ENCODE data around the gene DLG2. TPM values are rescaled to one million over a fixed set of nuclear protein-coding genes. Genes with fewer than 3 reads are reported as not detected.

DLG2 gene
- total RNA-seq, 1 experiment from 2014 or later, result 17.5 TPM

- peaks cover 7% of the 10 kb centered on the region for H3K4me1 Mint-ChIP-seq
- DNase-seq (ENCODE audit: low spot score), result no peak
- no peak for ATAC-seq
- ChIA-PET CTCF (no interaction called here), POLR2A (no interaction called here)
- no peaks in the 10 kb centered on the region for H3K9me3 Mint-ChIP-seq
- H3K4me3 Mint-ChIP-seq, result no peak overlapping the region
- TF ChIP-seq, protein P1, sequence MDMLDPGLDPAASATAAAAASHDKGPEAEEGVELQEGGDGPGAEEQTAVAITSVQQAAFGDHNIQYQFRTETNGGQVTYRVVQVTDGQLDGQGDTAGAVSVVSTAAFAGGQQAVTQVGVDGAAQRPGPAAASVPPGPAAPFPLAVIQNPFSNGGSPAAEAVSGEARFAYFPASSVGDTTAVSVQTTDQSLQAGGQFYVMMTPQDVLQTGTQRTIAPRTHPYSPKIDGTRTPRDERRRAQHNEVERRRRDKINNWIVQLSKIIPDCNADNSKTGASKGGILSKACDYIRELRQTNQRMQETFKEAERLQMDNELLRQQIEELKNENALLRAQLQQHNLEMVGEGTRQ (CRISPR knock-in tag; IDR thresholded peaks at IDR 0.05), result no peak
- TF ChIP-seq IRF2 (CRISPR knock-in tag; IDR thresholded peaks at IDR 0.05; ENCODE audit: borderline replicate concordance, low read depth) (no peak), IRF1 (CRISPR knock-in tag; IDR thresholded peaks at IDR 0.05) (no peak), E2F4 (CRISPR knock-in tag; IDR thresholded peaks at IDR 0.05; ENCODE audit: borderline replicate concordance, low read depth) (no peak), JUN (CRISPR knock-in tag; IDR thresholded peaks at IDR 0.05) (no peak), RORB (CRISPR knock-in tag; IDR thresholded peaks at IDR 0.05) (no peak), USF1 (CRISPR knock-in tag; IDR thresholded peaks at IDR 0.05) (no peak), SMAD4 (CRISPR knock-in tag; IDR thresholded peaks at IDR 0.05) (no peak), JAZF1 (CRISPR knock-in tag; IDR thresholded peaks at IDR 0.05) (no peak), RELA (CRISPR knock-in tag; IDR thresholded peaks at IDR 0.05; ENCODE audit: borderline replicate concordance) (no peak)
- no peaks in the 10 kb centered on the region for H3K36me3 Mint-ChIP-seq
- H3K27me3 Mint-ChIP-seq (ENCODE audit: low read depth), result no peaks in the 10 kb centered on the region
- H3K27ac Mint-ChIP-seq, result no peak overlapping the region
Measured at GRCh38 chr11:84322211-84322610, 1304.9 kb downstream of the DLG2 start.

DNA sequence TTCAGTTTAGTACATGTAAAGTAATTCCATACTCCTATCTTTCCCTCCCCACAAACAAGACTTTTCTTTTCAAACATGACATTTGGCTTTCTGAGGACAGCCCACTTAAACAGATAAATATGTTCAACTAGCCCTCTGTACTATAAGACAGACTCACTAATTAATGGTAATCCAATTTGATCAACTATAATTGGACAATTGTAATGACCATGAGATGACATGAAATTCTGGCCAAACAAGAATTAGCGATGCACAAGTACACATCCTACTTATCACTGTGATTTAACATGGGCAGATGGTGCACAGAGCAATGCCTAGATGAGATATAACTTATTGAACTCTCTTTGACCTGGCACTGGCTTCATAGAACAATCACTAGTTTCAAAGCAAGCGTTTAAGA is 1307.3 kb downstream of the DLG2 start:
- no peak overlapping the region for H3K4me3 Mint-ChIP-seq
- CTCF ChIA-PET, result no interaction called here
- no peaks in the 10 kb centered on the region for H3K27me3 Mint-ChIP-seq (ENCODE audit: low read depth)
- no peak for DNase-seq (ENCODE audit: low spot score)
- H3K27ac Mint-ChIP-seq, result no peak overlapping the region; the same call in 1 of the 2 replicates
- no peaks in the 10 kb centered on the region for H3K36me3 Mint-ChIP-seq
- POLR2A ChIA-PET, result no interaction called here
- ATAC-seq, result no peak
- H3K9me3 Mint-ChIP-seq, result no peaks in the 10 kb centered on the region
- peaks cover 7% of the 10 kb centered on the region for H3K4me1 Mint-ChIP-seq
- TF ChIP-seq ZNF671 (CRISPR knock-in tag; IDR thresholded peaks at IDR 0.05) (no peak), KAT7 (CRISPR knock-in tag; IDR thresholded peaks at IDR 0.05; ENCODE audit: borderline replicate concordance) (no peak), ZNF416 (CRISPR knock-in tag; IDR thresholded peaks at IDR 0.05) (no peak), TP53 (CRISPR knock-in tag; IDR thresholded peaks at IDR 0.05) (no peak), FOXK1 (CRISPR knock-in tag; IDR thresholded peaks at IDR 0.05) (no peak), MXD4 (CRISPR knock-in tag; IDR thresholded peaks at IDR 0.05; ENCODE audit: borderline replicate concordance) (no peak), FOXP1 (CRISPR knock-in tag; IDR thresholded peaks at IDR 0.05; ENCODE audit: borderline replicate concordance) (no peak), ESRRA (CRISPR knock-in tag; IDR thresholded peaks at IDR 0.05; ENCODE audit: borderline replicate concordance) (no peak), E2F1 (CRISPR knock-in tag; IDR thresholded peaks at IDR 0.05) (no peak)
- TF ChIP-seq, protein P2, sequence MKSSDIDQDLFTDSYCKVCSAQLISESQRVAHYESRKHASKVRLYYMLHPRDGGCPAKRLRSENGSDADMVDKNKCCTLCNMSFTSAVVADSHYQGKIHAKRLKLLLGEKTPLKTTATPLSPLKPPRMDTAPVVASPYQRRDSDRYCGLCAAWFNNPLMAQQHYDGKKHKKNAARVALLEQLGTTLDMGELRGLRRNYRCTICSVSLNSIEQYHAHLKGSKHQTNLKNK (CRISPR knock-in tag; IDR thresholded peaks at IDR 0.05), result no peak
- TF ChIP-seq, protein P3, sequence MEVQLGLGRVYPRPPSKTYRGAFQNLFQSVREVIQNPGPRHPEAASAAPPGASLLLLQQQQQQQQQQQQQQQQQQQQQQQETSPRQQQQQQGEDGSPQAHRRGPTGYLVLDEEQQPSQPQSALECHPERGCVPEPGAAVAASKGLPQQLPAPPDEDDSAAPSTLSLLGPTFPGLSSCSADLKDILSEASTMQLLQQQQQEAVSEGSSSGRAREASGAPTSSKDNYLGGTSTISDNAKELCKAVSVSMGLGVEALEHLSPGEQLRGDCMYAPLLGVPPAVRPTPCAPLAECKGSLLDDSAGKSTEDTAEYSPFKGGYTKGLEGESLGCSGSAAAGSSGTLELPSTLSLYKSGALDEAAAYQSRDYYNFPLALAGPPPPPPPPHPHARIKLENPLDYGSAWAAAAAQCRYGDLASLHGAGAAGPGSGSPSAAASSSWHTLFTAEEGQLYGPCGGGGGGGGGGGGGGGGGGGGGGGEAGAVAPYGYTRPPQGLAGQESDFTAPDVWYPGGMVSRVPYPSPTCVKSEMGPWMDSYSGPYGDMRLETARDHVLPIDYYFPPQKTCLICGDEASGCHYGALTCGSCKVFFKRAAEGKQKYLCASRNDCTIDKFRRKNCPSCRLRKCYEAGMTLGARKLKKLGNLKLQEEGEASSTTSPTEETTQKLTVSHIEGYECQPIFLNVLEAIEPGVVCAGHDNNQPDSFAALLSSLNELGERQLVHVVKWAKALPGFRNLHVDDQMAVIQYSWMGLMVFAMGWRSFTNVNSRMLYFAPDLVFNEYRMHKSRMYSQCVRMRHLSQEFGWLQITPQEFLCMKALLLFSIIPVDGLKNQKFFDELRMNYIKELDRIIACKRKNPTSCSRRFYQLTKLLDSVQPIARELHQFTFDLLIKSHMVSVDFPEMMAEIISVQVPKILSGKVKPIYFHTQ (CRISPR knock-in tag; IDR thresholded peaks at IDR 0.05), result no peak
- TF ChIP-seq, protein P4, sequence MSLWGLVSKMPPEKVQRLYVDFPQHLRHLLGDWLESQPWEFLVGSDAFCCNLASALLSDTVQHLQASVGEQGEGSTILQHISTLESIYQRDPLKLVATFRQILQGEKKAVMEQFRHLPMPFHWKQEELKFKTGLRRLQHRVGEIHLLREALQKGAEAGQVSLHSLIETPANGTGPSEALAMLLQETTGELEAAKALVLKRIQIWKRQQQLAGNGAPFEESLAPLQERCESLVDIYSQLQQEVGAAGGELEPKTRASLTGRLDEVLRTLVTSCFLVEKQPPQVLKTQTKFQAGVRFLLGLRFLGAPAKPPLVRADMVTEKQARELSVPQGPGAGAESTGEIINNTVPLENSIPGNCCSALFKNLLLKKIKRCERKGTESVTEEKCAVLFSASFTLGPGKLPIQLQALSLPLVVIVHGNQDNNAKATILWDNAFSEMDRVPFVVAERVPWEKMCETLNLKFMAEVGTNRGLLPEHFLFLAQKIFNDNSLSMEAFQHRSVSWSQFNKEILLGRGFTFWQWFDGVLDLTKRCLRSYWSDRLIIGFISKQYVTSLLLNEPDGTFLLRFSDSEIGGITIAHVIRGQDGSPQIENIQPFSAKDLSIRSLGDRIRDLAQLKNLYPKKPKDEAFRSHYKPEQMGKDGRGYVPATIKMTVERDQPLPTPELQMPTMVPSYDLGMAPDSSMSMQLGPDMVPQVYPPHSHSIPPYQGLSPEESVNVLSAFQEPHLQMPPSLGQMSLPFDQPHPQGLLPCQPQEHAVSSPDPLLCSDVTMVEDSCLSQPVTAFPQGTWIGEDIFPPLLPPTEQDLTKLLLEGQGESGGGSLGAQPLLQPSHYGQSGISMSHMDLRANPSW (CRISPR knock-in tag; conservative IDR thresholded peaks at IDR 0.05; ENCODE audit: low read depth), result no peak

All from WTC11 (cell line).